ENCODE measurements around the gene EDN2.

The EDN2 gene

DNA sequence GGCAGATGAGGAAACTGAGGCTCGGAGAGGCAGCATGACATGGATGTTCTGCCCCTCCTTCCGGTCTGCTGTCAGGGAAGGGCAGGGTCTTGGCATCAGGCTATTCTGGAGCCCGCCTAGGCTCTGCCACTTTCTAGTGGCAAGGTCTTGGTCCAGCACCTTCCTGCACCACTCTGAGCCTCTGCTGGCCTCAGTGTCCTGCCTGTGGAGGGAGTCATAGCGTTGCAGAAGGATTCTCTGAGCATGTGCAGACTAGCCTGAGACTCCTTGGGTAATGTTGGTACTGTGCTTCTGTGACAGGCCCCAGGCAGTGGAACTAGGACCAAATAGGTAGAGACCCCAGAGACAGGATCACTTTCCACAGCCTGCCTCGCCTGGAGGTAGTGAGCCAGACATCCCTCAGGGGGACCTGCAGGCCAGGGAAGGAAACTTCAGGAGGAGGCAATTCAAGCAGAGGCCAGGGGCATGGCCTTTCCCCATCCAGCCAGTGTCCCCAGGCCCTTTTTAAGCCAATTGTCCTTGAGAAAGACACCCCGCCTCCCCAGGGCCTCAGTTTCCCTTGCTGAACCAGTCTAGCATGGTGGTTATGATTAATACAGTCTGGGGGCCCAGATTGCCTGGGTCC, 10.6 kb downstream of the EDN2 start:
- Histone ChIP-seq H3K27ac (ENCODE audit: low read depth, low read length) (no peak overlapping the region), H3K9me3 (ENCODE audit: control insufficient read depth, insufficient read depth, low read length) (no peaks in the 10 kb centered on the region)

GRCh38 chr1:41471658-41472057, 12.8 kb downstream of the EDN2 start:
- Histone ChIP-seq H3K27me3 (ENCODE audit: control insufficient read depth, insufficient read depth, low read length) (no peaks in the 10 kb centered on the region), H3K9me3 (ENCODE audit: control insufficient read depth, insufficient read depth, low read length) (no peaks in the 10 kb centered on the region), H3K27ac (ENCODE audit: low read depth, low read length) (no peak overlapping the region), H3K9ac (ENCODE audit: low read depth, low read length) (no peak overlapping the region), H3K4me3 (ENCODE audit: low read depth, low read length) (no peak overlapping the region), H3K4me1 (ENCODE audit: control insufficient read depth, insufficient read depth, low read length) (peaks cover 5% of the 10 kb centered on the region; the same call in 1 of the 2 replicates), H3K36me3 (ENCODE audit: control insufficient read depth, insufficient read depth, low read length) (no peaks in the 10 kb centered on the region)

More for the DNA sequence above, 10.6 kb downstream of the EDN2 start:
- Histone ChIP-seq H3K36me3 (ENCODE audit: control insufficient read depth, insufficient read depth, low read length) (no peaks in the 10 kb centered on the region), H3K4me1 (ENCODE audit: control insufficient read depth, insufficient read depth, low read length) (peaks cover 5% of the 10 kb centered on the region; the same call in 1 of the 2 replicates), H3K9ac (ENCODE audit: low read depth, low read length) (no peak overlapping the region), H3K27me3 (ENCODE audit: control insufficient read depth, insufficient read depth, low read length) (no peaks in the 10 kb centered on the region), H3K4me3 (ENCODE audit: low read depth, low read length) (no peak overlapping the region)

DNA sequence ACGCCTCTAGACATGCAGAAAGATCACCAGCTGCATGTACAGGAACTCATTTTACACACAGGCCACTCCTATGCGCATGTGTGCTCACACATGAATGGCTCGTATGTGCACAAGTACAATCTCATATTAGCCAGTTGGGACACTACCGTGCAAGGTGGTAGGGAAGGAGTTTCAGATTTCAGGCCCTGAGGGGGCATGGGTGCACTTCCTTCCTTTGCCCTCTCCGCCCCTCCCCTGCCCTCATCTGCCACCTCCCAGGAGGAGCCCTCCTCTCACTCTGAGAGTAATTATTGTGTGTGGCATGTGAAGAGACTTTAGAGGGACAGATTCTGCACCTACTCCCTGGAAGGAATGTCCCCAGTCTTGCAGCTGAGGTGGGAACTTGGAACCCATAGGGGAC, 14.8 kb downstream of the EDN2 start:
- no peak overlapping the region for H3K4me3 ChIP-seq (ENCODE audit: low read depth, low read length)
- no peak overlapping the region for H3K9ac ChIP-seq (ENCODE audit: low read depth, low read length)
- H3K27me3 ChIP-seq (ENCODE audit: control insufficient read depth, insufficient read depth, low read length), result no peaks in the 10 kb centered on the region
- H3K9me3 ChIP-seq (ENCODE audit: control insufficient read depth, insufficient read depth, low read length), result no peaks in the 10 kb centered on the region
- 0 out of 2 replicates have a peak, but pooled peaks cover under 1% of the 10 kb centered on the region for H3K4me1 ChIP-seq (ENCODE audit: control insufficient read depth, insufficient read depth, low read length)
- H3K36me3 ChIP-seq (ENCODE audit: control insufficient read depth, insufficient read depth, low read length), result no peaks in the 10 kb centered on the region
- H3K27ac ChIP-seq (ENCODE audit: low read depth, low read length), result no peak overlapping the region

DNA sequence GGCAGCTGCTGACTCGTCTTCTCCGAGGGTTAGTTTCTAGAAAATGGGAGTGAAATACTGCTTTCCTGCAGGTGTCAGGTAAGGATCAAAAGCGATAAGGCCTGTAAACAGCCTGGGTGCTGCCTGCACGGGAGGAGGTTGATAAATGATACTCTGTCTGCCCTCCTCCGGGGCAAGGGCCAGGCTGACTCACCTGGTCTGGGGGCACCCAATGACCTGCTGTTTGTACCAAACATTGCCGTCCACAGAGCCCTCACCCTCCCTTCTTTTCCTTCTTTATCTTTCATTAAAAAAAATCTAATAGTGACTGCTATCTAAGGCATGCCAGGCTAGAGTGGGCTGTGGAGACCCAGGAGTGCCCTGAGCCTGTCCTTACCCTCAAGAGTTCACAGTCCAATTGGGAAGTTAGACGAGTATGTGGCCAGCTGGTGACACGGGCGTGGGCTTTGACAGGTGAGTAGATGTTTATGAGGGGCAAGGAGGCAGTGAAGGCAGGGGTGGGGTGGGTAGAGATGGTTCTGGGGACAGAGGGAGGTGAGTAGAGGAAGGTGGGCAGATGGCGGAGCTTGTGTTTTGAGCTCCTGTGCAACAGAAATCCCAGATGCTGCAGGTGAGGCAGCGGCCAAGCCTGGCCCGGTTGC, 16.2 kb downstream of the EDN2 start:
- Histone ChIP-seq H3K36me3 (ENCODE audit: control insufficient read depth, insufficient read depth, low read length) (no peaks in the 10 kb centered on the region), H3K4me1 (ENCODE audit: control insufficient read depth, insufficient read depth, low read length) (no peaks in the 10 kb centered on the region), H3K9me3 (ENCODE audit: control insufficient read depth, insufficient read depth, low read length) (no peaks in the 10 kb centered on the region), H3K4me3 (ENCODE audit: low read depth, low read length) (no peak overlapping the region), H3K27ac (ENCODE audit: low read depth, low read length) (no peak overlapping the region), H3K27me3 (ENCODE audit: control insufficient read depth, insufficient read depth, low read length) (no peaks in the 10 kb centered on the region), H3K9ac (ENCODE audit: low read depth, low read length) (no peak overlapping the region)

DNA sequence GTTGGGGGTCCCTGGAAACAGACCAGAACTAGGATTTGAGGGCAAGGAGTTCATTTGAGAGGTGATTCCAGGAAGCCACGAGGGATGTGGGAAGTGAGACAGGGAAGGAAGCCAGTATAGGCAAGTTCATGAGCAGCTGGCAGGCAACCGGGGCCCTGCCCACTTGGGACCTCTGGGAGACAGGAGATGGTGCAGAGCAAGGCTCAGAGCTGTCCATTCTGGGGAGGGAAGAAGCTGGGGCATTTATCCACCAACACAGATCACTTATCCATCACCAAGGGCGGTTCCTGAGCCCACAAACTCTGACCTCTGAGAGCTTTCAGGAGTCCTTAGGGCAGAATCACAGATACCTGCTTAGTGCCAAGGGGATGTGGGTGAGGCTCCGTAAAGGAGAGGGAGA, 16.8 kb downstream of the EDN2 start:
- Histone ChIP-seq H3K9ac (ENCODE audit: low read depth, low read length) (no peak overlapping the region), H3K27me3 (ENCODE audit: control insufficient read depth, insufficient read depth, low read length) (no peaks in the 10 kb centered on the region), H3K9me3 (ENCODE audit: control insufficient read depth, insufficient read depth, low read length) (no peaks in the 10 kb centered on the region), H3K4me1 (ENCODE audit: control insufficient read depth, insufficient read depth, low read length) (no peaks in the 10 kb centered on the region), H3K27ac (ENCODE audit: low read depth, low read length) (no peak overlapping the region), H3K4me3 (ENCODE audit: low read depth, low read length) (no peak overlapping the region), H3K36me3 (ENCODE audit: control insufficient read depth, insufficient read depth, low read length) (no peaks in the 10 kb centered on the region)

GRCh38 chr1:41466146-41466545, 18.3 kb downstream of the EDN2 start:
- H3K27me3 ChIP-seq (ENCODE audit: control insufficient read depth, insufficient read depth, low read length), result no peaks in the 10 kb centered on the region
- H3K4me1 ChIP-seq (ENCODE audit: control insufficient read depth, insufficient read depth, low read length), result no peaks in the 10 kb centered on the region
- no peaks in the 10 kb centered on the region for H3K9me3 ChIP-seq (ENCODE audit: control insufficient read depth, insufficient read depth, low read length)
- H3K9ac ChIP-seq (ENCODE audit: low read depth, low read length), result no peak overlapping the region
- H3K27ac ChIP-seq (ENCODE audit: low read depth, low read length), result no peak overlapping the region
- H3K4me3 ChIP-seq (ENCODE audit: low read depth, low read length), result no peak overlapping the region
- H3K36me3 ChIP-seq (ENCODE audit: control insufficient read depth, insufficient read depth, low read length), result no peaks in the 10 kb centered on the region

GRCh38 chr1:41465741-41466140, 18.7 kb downstream of the EDN2 start:
- Histone ChIP-seq H3K4me3 (ENCODE audit: low read depth, low read length) (no peak overlapping the region), H3K9ac (ENCODE audit: low read depth, low read length) (no peak overlapping the region), H3K36me3 (ENCODE audit: control insufficient read depth, insufficient read depth, low read length) (no peaks in the 10 kb centered on the region), H3K4me1 (ENCODE audit: control insufficient read depth, insufficient read depth, low read length) (no peaks in the 10 kb centered on the region), H3K9me3 (ENCODE audit: control insufficient read depth, insufficient read depth, low read length) (no peaks in the 10 kb centered on the region), H3K27me3 (ENCODE audit: control insufficient read depth, insufficient read depth, low read length) (no peaks in the 10 kb centered on the region), H3K27ac (ENCODE audit: low read depth, low read length) (no peak overlapping the region)

DNA sequence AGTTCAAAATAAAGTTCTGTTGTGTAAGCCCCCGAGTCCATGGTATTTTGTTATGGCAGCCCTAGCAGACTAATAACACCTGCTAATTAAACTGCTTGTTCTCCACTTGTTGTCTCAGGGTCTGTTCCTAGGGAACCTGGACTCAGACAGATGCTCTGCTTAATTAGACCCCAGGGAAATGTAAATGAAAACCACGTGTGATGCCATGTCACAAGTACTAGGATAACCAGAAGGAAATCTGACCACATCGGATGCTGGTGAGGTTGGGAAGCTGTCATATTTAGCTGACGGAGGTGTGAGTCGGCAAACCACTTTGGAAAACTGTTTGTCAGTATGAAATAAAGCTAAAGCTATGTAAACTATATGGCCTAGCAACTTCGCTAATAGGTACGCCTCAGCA, 19.6 kb downstream of the EDN2 start:
- no peak overlapping the region for H3K27ac ChIP-seq (ENCODE audit: low read depth, low read length)
- H3K27me3 ChIP-seq (ENCODE audit: control insufficient read depth, insufficient read depth, low read length), result no peaks in the 10 kb centered on the region
- no peak overlapping the region for H3K9ac ChIP-seq (ENCODE audit: low read depth, low read length)
- no peaks in the 10 kb centered on the region for H3K4me1 ChIP-seq (ENCODE audit: control insufficient read depth, insufficient read depth, low read length)
- H3K9me3 ChIP-seq (ENCODE audit: control insufficient read depth, insufficient read depth, low read length), result no peaks in the 10 kb centered on the region
- H3K4me3 ChIP-seq (ENCODE audit: low read depth, low read length), result no peak overlapping the region
- no peaks in the 10 kb centered on the region for H3K36me3 ChIP-seq (ENCODE audit: control insufficient read depth, insufficient read depth, low read length)

- H3K27ac ChIP-seq (ENCODE audit: low read depth, low read length), result no peak overlapping the region
- no peaks in the 10 kb centered on the region for H3K27me3 ChIP-seq (ENCODE audit: control insufficient read depth, insufficient read depth, low read length)
- no peak overlapping the region for H3K4me3 ChIP-seq (ENCODE audit: low read depth, low read length)
- H3K9me3 ChIP-seq (ENCODE audit: control insufficient read depth, insufficient read depth, low read length), result no peaks in the 10 kb centered on the region
- no peaks in the 10 kb centered on the region for H3K4me1 ChIP-seq (ENCODE audit: control insufficient read depth, insufficient read depth, low read length)
- no peaks in the 10 kb centered on the region for H3K36me3 ChIP-seq (ENCODE audit: control insufficient read depth, insufficient read depth, low read length)
- H3K9ac ChIP-seq (ENCODE audit: low read depth, low read length), result no peak overlapping the region
These were observed 21.0 kb downstream of the EDN2 start for GRCh38 chr1:41463516-41463915.

GRCh38 chr1:41462680-41463004, 21.8 kb downstream of the EDN2 start:
- no peaks in the 10 kb centered on the region for H3K9me3 ChIP-seq (ENCODE audit: control insufficient read depth, insufficient read depth, low read length)
- no peaks in the 10 kb centered on the region for H3K36me3 ChIP-seq (ENCODE audit: control insufficient read depth, insufficient read depth, low read length)
- H3K27me3 ChIP-seq (ENCODE audit: control insufficient read depth, insufficient read depth, low read length), result no peaks in the 10 kb centered on the region
- H3K4me3 ChIP-seq (ENCODE audit: low read depth, low read length), result no peak overlapping the region
- H3K27ac ChIP-seq (ENCODE audit: low read depth, low read length), result no peak overlapping the region
- H3K9ac ChIP-seq (ENCODE audit: low read depth, low read length), result no peak overlapping the region
- H3K4me1 ChIP-seq (ENCODE audit: control insufficient read depth, insufficient read depth, low read length), result no peaks in the 10 kb centered on the region

DNA sequence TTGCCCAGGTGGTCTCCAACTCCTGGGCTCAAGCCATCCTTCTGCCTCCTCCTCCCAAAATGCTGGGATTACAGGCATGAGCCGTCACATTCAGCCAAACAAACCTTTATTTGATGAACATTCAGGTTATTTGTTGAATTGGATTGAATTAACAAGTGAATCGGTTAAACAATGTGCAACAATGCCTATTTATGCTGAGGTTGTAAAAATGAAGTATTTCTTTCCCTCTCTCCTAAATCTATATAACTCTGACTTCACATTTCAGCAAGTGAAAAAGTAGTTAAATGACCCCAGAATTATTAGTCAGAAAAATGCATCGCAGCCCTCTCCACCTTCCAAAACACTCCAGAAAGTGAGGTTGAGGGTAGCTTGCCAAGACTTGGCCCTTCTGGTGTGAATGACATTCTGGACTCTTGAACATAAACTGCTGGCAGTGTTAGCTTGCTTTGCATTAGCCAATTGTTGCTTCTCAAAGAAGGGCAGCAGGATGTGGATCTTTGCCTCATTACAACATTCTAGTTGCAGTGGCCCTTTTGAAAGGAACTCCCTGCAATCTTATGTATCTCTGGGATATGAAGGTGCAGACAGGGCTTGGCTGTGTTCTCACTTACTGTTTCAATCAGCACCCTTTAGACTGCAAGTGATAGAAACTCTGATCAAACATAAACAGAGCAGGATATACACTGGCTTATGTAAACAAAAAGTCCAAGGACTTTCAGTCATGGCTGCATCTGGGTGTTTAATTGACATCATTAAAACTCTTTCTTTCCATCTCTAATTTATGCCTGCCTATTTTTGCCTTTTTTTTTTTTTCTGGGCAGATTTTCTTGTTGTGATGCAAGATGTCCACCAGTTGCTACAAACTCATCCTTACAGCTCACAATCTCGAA, 22.4 kb downstream of the EDN2 start:
- Histone ChIP-seq H3K36me3 (ENCODE audit: control insufficient read depth, insufficient read depth, low read length) (no peaks in the 10 kb centered on the region), H3K9ac (ENCODE audit: low read depth, low read length) (no peak overlapping the region), H3K4me3 (ENCODE audit: low read depth, low read length) (no peak overlapping the region), H3K4me1 (ENCODE audit: control insufficient read depth, insufficient read depth, low read length) (no peaks in the 10 kb centered on the region), H3K27ac (ENCODE audit: low read depth, low read length) (no peak overlapping the region), H3K9me3 (ENCODE audit: control insufficient read depth, insufficient read depth, low read length) (no peaks in the 10 kb centered on the region), H3K27me3 (ENCODE audit: control insufficient read depth, insufficient read depth, low read length) (no peaks in the 10 kb centered on the region)

All from HUES48 (cell line).